NCI-H2029 (cell line): ENCODE results near the gene PLEKHG2.
A peak's percentile ranks its signal among the peaks of the same experiment; 100 is the strongest.

Experiments
- DNase-seq: peaks from one replicate; lab custom pipeline; 2025; lab: John Stamatoyannopoulos, UW

PLEKHG2 gene

DNA sequence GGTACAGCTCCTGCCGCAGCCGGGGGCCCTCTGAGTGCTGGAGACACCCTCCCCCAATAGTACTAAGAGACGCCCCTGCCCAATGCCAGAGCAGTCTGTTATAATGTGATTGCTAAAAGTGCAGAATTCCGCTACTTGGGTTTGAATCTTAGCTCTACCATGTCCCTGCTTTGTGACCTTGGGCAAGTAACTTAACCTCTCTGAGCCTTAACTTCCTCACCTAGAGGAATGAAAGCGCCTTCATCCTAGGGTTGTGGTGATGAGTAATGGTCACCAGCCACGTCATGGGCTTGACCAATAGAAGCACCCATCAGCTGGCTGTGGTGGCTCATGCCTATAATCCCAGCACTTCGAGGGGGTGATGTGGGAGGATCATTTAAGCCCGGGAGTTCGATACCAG, 6.5 kb downstream of the PLEKHG2 start:
- DNase-seq: no peak

DNA sequence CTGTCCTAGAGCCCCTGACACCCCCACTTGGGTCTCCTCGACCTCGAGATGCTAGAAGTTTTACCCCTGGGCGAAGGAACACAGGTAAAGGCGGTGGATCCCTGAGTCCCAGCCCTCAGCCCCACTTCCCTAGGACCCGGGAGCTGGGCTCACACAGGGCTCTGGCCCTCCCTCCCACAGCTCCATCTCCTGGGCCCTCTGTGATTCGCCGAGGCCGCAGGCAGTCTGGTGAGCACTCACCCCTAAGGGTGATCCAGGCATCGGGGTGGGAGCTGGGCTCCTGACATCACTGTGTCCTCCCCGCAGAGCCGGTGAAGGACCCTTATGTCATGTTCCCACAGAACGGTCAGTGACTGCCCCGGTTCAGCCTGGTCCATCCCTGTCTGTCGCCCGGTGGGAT, 8.3 kb downstream of the PLEKHG2 start:
- DNase-seq: no peak

DNA sequence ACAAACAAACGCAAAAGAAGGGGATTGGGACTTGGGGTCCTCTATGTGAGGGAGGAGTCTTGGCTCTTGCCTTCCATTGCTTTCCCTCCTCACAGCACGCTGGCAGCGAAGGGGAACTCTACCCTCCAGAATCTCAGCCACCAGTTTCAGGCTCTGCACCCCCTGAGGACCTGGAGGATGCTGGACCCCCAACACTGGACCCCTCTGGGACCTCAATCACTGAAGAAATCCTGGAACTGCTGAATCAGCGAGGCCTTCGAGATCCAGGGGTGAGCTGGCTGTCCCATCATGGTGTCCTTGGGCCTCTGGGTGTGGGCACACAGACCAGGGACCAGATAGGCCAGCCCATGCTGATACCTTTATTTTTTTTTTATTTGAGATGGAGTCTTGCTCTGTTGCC, 9.6 kb downstream of the PLEKHG2 start:
- no peak for DNase-seq

DNA sequence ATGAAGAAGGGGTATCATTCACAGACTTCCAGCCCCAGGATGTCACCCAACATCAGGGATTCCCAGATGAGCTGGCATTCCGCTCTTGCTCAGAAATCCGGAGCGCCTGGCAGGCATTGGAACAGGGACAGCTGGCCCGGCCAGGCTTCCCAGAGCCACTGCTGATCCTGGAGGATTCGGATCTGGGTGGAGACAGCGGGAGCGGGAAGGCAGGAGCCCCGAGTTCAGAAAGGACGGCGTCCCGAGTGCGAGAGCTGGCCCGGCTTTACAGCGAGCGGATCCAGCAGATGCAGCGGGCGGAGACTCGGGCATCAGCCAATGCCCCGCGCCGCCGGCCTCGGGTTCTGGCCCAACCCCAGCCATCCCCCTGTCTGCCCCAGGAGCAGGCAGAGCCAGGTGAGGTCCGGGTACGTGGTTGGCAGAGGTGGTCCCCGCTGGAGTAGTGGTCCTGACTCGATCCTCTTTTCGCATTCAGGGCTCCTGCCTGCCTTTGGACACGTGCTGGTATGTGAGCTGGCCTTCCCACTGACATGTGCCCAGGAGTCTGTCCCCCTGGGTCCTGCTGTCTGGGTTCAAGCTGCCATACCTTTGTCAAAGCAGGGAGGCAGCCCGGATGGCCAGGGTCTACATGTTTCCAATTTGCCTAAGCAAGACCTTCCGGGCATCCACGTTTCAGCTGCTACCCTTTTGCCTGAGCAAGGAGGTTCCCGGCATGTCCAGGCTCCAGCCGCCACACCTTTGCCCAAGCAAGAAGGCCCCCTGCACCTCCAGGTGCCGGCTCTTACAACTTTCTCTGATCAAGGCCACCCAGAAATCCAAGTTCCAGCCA, 11.0 kb downstream of the PLEKHG2 start:
- DNase-seq: no peak

DNA sequence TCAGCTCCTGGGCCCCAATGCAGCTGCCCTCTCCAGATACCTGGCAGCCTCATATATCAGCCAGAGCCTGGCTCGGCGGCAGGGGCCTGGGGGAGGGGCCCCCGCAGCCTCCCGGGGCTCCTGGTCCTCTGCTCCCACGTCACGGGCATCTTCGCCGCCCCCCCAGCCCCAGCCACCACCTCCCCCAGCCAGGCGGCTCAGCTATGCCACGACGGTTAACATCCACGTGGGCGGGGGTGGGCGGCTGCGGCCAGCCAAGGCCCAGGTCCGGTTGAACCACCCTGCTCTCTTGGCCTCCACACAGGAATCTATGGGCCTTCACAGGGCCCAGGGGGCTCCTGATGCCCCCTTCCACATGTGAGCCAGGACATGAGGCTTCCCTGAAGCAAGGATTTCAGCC, 12.5 kb downstream of the PLEKHG2 start:
- no peak for DNase-seq

DNA sequence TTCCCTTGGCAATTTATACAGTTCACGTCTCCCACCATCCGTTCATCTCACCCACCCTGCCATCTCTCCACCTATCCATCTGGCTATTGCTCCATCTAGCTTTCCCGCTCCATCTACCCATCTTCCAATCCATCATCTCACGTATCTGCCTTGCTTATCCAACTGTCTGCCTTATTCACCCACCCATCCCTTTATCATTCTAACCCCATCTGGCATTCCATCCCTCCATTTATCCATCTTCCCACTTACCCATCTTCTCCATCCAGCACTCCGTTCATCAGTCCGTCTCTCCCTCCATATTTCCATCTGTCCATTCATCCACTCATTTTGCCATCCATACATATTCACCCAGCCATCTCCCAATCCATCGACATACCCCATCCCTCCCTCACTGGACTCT, 13.3 kb downstream of the PLEKHG2 start:
- no peak for DNase-seq

DNA sequence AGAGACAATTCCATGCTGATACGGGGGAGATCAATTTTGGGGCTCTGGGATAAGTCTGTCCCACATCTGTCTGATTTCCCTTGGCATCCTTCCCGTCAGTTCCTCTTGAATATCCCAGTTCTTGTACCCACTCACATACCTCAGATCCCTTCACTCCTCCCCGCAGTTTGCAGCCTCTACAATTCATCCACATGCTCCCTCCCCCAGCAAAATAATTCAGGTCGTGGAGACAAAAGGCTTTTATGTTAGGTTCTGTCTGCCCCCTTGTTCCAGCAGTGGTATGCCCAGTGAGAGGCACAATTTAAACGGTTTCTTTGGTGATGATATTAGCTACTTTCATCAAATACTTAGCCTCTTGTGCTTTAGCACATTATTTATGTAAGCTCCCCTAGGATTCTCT, 13.7 kb downstream of the PLEKHG2 start:
- DNase-seq: no peak

DNA sequence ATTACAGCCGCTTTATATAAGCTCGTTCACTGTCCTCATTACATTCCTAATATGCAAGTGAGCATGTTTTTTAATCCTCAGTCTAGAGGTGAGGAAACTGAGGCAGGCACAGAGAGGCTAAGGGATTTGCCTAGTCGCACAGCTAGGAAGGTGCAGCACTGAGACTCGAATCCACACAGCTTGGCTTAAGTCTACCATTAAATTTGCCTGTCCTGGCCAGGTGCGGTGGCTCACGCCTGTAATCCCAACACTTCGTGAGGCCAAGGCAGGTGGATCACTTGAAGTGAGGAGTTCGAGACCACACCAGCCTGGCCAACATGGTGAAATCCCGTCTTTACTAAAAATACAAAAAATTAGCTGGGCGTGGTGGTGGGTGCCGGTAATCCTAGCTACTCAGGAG, 15.2 kb downstream of the PLEKHG2 start:
- DNase-seq: no peak

DNA sequence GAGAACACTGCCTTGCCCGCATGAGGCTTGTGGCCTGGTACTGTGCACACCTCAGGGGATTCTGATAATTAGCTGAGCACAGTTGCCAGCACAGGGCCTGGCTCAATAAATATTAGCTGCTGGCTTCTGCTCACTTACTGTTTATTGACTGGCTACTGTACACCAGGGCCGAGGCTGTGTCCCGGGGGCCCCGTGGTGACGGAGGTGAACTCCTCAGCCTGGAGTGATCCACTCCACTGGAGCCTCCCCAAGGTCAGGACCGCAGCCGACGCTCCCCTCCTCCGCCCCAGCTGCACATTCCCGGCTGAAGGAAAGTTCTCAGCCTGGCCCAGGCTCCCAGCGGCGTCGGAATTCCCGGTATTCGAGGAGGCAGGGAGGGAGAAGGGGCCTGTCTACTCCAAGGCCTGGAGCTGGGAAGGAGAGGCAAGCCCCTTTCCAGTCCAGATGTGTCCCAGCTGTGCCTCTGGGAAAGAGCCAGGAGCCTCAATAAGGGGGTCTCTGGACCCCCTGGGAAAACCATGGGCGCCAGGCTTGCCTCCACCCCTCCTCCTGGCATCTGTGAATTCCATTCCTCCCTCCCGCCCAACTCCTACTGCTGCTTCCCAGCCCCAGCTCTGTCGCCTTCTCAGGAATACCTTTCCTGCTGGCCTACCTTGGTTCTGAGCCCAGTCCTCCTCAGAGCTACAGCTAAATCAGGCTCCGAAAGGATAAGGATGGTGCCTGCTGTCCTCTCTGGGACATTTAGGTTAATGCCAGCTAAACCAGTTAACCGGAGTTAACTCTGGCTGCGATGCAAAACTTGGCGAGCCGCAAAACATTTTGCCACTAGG, 16.0 kb downstream of the PLEKHG2 start:
- no peak for DNase-seq

DNA sequence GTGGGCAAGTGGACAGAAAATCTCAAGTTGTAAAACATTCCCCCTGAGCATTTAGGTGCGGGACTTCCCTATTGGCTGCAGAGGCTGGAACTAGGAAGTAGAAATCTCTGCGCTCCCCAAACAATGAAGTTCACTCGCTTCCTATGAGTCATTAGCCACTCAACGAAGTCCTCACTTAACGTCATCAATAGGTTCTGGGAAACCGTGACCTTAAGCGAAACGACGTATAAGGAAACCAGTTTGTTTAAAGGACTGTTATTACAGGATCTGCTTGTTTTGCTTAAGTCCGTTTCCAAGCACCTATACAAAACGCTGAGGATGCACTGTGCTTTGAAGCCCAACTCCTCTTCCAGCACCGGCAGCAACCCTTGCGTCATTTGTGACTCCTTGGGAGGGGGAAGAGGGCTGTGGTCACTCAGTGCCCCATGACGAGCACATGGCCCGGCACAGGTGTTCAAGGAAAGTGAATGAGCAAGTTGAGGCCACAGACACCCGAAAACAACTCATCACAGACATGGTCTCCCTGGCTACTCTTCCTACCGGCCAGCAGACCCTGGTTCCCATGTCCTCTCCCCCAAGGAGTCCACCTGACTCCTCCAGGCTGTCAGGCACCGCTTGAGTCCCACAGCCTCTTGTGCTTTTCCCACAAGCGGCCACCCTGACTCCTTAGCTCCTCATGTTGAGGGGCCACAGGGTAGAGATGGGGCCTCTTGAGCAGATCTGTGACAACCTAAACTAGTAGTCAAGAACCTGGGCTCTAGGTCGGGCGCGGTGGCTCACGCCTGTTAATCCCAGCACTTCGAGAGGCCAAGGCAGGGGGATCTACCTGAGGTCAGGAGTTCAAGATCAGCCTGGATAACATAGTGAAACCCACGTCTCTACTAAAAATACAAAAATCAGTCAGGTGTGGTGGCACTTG, 18.5 kb downstream of the PLEKHG2 start:
- DNase-seq: peak; percentile 85

DNA sequence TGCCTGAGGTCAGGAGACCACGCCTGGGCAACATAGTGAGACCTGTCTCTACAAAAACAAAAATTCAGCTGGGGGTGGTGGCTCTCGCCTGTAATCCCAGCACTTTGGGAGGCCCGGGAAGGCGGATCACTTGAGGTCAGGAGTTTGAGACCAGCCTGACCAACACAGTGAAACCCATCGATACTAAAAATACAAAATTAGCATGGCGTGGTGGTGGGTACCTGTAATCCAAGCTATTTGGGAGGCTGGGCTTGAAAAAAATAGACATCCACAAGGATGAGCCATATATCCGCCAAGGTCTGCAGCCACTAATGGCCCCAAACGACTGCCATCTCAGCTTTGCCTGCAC, 20.2 kb downstream of the PLEKHG2 start:
- no peak for DNase-seq

DNA sequence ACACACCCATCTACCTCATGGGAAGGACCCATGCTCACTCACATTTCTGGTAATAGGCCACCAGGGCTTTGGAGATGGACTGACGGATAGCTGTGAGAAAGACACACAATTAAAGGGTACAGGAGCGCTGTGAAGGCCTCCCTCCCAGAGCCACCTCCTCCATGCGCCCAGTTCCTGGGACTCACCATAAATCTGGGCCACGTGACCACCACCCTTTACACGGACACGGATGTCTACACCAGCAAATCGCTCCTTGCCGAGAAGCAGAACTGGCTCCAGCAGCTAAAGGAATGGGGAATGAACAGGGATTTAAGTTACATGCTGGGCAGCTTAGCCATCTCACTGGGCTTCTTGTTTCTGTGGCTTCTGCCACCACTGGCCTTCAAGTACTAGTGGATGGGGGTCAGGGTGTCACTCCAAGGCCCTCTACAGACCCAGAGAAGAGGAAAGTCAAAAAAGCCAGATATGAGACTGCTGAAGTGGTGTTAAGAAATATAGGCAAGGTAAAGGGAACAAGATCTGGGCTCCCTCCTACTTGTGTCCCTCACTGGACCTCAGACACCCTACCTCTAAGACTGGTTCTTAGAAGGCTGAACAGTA, 21.1 kb downstream of the PLEKHG2 start:
- no peak for DNase-seq

DNA sequence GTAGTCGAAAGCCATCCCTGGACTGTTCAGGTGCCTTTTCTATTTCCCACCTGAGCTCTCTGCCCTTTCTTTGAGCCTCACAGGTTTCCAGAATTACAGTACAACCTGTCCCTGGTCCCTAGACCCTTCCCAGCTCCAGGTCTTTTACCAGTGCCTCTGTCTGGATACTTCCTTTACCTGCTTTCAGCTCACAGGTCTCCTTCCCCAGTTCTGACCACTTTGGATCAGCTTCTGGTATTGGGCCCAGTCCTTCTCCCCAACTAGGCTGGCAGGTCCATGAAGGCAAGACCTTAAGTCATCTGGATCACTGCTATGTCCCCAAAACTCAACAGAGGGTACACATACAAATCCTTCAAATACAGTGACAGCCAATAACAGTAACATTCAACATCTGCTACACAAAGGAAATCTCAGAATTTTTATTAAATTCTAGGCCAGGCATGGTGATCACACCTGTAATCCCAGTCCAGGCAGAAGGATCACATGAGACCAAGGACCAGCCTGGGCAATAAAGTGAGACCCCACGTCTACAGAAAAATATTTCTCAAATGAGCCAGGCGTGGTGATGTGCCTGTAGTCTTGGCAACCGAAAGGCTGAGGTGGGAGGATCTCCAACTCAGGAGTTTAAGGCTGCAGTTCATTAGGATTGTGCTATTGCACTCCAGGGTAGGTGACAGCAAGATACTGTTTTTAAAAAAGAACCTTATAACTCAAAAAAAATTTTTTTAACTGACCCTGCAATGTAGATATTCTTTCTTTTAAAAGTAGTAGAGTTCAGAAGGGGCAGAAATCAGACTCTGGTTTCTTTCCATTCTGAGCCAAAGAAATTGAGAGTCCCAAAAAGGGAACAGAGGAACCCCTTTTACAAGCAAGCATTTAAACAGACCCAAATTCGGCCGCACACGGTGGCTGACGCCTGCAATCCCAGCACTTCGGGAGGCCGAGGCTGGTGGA, 21.9 kb downstream of the PLEKHG2 start:
- no peak for DNase-seq

DNA sequence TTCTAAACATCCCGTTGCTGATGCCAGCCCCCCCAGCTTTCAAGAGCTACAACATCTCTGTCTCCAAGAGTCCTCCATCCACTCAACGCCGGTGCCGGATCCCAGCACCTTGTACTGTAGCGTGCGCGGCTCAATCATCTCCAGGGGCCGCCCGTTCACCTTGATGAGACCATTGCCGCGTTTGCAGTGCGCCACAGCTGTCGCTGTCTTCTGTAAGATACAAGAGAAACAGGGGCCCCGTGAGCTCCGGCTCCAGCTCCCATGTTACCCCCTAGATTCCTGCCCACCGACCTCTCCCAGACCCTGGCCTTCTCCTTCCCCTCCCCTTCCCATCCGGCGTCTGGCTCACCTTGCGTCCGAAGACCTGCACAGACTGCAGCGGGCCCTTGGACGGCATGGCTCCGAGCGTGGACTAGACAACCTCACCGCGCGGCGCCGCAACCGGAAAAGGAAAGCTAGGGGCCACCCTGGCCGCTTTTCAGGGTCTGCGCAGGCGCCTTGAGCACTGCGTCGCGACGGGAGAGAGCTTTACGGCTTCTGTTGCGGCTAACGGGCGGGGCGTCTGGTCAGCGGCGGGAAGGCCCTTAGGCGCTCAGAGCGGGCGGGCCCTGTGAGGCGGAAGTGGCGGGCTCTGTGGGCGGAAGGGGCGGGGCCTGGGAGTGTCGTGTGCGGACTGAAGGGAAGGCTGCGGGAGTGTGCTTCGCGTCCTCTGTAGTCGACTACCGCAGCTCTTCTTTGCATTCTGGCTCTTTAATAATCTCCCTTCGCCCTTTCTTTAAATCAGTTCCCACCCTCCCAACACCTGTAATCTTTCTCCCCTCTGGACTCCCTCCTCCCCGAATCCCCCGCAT, 23.3 kb downstream of the PLEKHG2 start, which contains the start of gene RPS16:
TSS of gene RPS16 (minus strand) at position 451 of the 851 bp plus-strand sequence. CDS start at position 397, 54 bp downstream.
- peak; percentile 98 for DNase-seq

DNA sequence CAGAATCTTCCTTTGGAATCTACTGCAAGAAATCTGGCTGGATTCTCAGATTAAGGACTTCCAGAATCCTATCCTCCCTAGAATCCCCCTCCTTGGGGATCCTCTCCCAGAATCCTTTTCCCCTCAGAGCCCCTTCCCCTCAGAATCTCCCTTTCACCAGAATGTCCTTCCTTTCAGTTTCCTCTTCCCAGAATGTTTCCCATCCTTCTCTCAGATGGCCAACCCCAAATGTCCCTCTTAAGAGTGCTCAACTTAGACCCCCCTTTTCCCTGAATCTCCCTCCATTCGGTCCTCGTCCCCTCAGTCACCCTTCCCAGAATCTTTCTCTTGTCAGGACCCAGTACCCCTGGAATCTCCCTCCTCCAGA, 23.9 kb downstream of the PLEKHG2 start:
- DNase-seq: no peak

DNA sequence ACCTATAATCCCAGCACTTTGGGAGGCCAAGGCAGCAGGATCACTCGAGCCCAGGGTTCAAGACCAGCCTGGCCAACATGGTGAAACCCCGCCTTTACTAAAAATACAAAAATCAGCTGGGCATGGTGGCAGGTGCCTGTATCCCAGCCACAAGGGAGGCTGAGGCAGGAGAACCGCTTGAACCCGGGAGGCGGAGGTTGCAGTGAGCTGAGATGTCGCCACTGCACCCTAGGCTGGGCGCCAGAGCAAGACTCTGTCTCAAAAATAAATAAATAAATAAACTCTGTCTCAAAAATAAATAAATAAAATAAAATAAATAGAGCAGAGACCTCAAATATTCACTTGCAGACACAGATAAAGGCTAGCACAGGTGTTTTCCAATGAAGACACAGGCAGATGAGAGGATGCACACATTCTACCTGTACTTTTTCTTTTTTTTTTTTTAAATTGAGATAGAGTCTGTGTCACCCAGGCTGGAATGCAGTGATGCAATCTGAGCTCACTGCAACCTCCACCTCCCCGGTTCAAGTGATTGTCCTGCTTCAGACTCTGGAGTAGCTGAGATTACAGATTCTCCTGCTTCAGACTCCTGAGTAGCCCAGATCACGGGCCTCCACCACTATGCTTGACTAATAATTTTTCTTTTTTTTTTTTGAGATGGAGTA, 25.9 kb downstream of the PLEKHG2 start:
- no peak for DNase-seq

DNA sequence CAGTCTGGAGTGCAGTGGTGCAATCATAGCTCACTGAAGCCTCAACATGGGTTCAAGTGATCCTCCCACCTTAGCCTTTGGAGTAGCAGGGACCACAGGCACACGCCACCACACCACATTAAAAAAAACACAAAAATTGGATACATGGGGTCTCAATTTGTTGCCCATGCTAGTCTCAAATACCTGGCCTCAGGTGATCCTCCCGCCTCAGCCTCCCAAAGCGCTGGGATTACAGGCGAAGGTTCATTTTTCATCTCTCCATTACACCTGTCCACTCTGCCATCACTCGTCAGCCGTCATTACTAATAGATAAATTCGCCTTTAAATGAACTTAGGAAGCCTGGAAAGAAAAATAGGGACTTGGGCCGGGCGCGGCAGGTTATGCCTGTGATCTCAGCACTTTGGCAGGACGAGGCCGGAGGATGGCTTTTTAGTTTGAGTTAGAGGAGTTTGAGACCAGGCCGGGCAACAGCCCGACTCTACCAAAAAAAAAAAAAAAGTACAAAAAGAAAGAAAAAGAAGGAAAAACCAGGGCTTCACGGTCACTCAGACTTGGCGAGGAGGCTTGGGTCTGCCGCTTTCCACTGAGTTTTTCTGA, 32.2 kb downstream of the PLEKHG2 start:
- no peak for DNase-seq

DNA sequence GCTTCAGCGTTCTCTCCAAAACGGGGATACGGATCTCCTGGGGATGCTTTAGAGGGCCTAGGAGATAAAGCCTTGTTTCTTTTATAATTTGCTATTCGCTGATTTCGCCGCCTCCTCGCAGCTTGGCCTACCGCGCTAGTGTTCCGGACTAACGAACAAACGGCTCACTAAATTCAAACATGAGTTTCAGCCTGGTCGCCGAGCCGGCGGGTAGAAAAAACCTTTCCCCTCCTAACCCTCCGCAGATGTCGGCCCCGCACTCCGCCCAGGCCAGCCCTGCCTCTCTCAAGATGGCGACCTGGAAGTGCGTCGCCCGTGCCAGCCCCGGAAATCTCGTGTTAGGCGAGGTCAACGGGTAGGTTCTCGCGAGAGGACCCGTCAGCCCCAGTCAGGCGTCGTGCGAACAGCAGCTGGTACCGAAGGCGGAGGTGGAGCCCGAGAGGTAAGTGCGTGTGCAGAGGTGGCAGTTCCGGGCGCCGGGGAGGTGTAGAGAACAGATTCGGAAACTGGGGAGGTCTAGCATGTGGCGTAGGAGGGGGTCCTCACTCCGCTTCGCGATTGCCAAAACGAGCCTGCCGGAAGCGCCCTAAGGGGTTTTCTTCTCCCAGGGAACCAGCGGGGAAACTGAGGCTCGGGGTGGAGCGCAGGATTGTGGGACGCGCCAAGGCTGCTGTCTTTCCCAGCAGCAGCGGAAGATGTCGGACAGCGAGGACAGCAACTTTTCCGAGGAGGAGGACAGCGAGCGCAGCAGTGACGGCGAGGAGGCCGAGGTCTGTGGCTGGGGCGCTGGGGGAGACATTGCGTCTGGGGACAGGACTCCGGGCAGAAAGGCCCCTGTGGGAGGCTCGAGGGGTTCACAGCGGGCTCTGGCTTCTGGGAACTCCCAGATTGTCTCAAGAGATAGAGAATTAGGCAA, 33.0 kb downstream of the PLEKHG2 start, which contains the start of gene SUPT5H:
TSS of gene SUPT5H (plus strand) at position 387 of the 916 bp plus-strand sequence. CDS start at position 696, 309 bp downstream.
- peak; percentile 99 for DNase-seq
